Loucy (cell line): ENCODE measurements around the gene SLC15A2.

Experiments
- H2AFZ ChIP-seq: fragments of 200-600 bp; sonication (generic); 2 replicates; pipeline ENCODE4 v1.6.0; 2016; ENCODE audit warnings: antibody characterized with exemption, mild to moderate bottlenecking, low read length, moderate library complexity
- H3F3A ChIP-seq: fragments of 200-600 bp; 2 replicates; pipeline ENCODE4 v1.6.0; 2016; ENCODE audit warnings: antibody characterized with exemption, low read depth, mild to moderate bottlenecking
- H3K27me3 ChIP-seq: fragments of 200-600 bp; sonication (generic); 2 replicates; pipeline ENCODE4 v1.6.1; 2014; ENCODE audit warnings: low read length, mild to moderate bottlenecking; ENCODE audit not compliant: insufficient read depth, poor library complexity, severe bottlenecking
- H3K36me3 ChIP-seq: fragments of 200-600 bp; sonication (generic); 2 replicates; pipeline ENCODE4 v1.6.1; 2016; ENCODE audit warnings: low read length; ENCODE audit not compliant: insufficient read depth
- H3K4me1 ChIP-seq: fragments of 200-600 bp; sonication (generic); 2 replicates; pipeline ENCODE4 v1.5.1; 2014; ENCODE audit warnings: low read length, mild to moderate bottlenecking; ENCODE audit not compliant: insufficient read depth, poor library complexity, severe bottlenecking
- H3K4me2 ChIP-seq: fragments of 200-600 bp; sonication (generic); 2 replicates; pipeline ENCODE4 v1.6.0; 2014; ENCODE audit warnings: antibody characterized with exemption, low read length, low read depth, mild to moderate bottlenecking; ENCODE audit not compliant: poor library complexity, severe bottlenecking
- H3K4me3 ChIP-seq: fragments of 200-600 bp; sonication (generic); 2 replicates; pipeline ENCODE4 v1.5.1; 2014; ENCODE audit warnings: low read length, mild to moderate bottlenecking, mixed read lengths; ENCODE audit not compliant: poor library complexity, severe bottlenecking
- H3K79me2 ChIP-seq: fragments of 200-600 bp; sonication (generic); 2 replicates; pipeline ENCODE4 v1.6.1; 2014; ENCODE audit warnings: low read length; ENCODE audit not compliant: insufficient read depth
- H3K9ac ChIP-seq: fragments of 200-600 bp; sonication (generic); 2 replicates; pipeline ENCODE4 v1.6.0; 2014; ENCODE audit warnings: mild to moderate bottlenecking, low read depth, low read length, moderate library complexity; ENCODE audit not compliant: poor library complexity, severe bottlenecking
- H3K9me2 ChIP-seq: fragments of 200-600 bp; sonication (generic); replicated peaks from 2 replicates; pipeline ENCODE4 v1.6.1; 2016; ENCODE audit warnings: low read depth, low read length, mixed read lengths
- H3K9me3 ChIP-seq: fragments of 200-600 bp; sonication (generic); 2 replicates; pipeline ENCODE4 v1.6.1; 2014; ENCODE audit warnings: mild to moderate bottlenecking, antibody characterized with exemption, low read length, low read depth; ENCODE audit not compliant: insufficient read depth
- H4K20me1 ChIP-seq: fragments of 200-600 bp; sonication (generic); 2 replicates; pipeline ENCODE4 v1.6.0; 2014; ENCODE audit warnings: antibody characterized with exemption, low read length, mild to moderate bottlenecking; ENCODE audit not compliant: insufficient read depth, poor library complexity, severe bottlenecking
- CTCF ChIP-seq: fragments of 200-600 bp; sonication (generic); conservative IDR thresholded peaks from 2 replicates; pipeline ENCODE4 v1.5.1; 2014; ENCODE audit warnings: mild to moderate bottlenecking, antibody characterized with exemption, low read length
- EZH2phosphoT487 ChIP-seq: fragments of 200-600 bp; IDR thresholded peaks from 2 replicates; pipeline ENCODE4 v1.6.1; 2018; ENCODE audit warnings: antibody characterized with exemption, mild to moderate bottlenecking, moderate library complexity, borderline replicate concordance

The SLC15A2 gene

GRCh38 chr3:121913305-121913990 lies 19.2 kb downstream of the SLC15A2 start:
- Histone ChIP-seq H4K20me1 (no peaks in the 10 kb centered on the region), H3F3A (no peaks in the 10 kb centered on the region), H3K9ac (no peak overlapping the region), H3K36me3 (peaks cover 9% of the 10 kb centered on the region), H3K4me1 (no peaks in the 10 kb centered on the region), H2AFZ (no peak overlapping the region), H3K9me3 (no peaks in the 10 kb centered on the region), H3K9me2 (no peaks in the 10 kb centered on the region), H3K4me3 (no peak overlapping the region), H3K79me2 (no peaks in the 10 kb centered on the region), H3K27me3 (no peaks in the 10 kb centered on the region), H3K4me2 (no peak overlapping the region)
- TF ChIP-seq CTCF = no peak
- no peak for TF ChIP-seq EZH2phosphoT487

- H3K4me3 ChIP-seq = no peak overlapping the region
- no peak overlapping the region for H3K4me2 ChIP-seq
Measured at GRCh38 chr3:121914081-121914998, 20.1 kb downstream of the SLC15A2 start.

GRCh38 chr3:121916189-121916588 lies 22.0 kb downstream of the SLC15A2 start:
- Histone ChIP-seq H3K9me2 (no peaks in the 10 kb centered on the region), H3F3A (no peaks in the 10 kb centered on the region), H2AFZ (no peak overlapping the region), H4K20me1 (no peaks in the 10 kb centered on the region), H3K79me2 (no peaks in the 10 kb centered on the region), H3K36me3 (peaks cover 8% of the 10 kb centered on the region), H3K4me2 (no peak overlapping the region), H3K9ac (no peak overlapping the region), H3K9me3 (no peaks in the 10 kb centered on the region), H3K4me3 (no peak overlapping the region), H3K27me3 (no peaks in the 10 kb centered on the region), H3K4me1 (no peaks in the 10 kb centered on the region)
- TF ChIP-seq EZH2phosphoT487 = no peak
- no peak for TF ChIP-seq CTCF

More at GRCh38 chr3:121914081-121914998, 20.1 kb downstream of the SLC15A2 start:
- H4K20me1 ChIP-seq = no peaks in the 10 kb centered on the region
- H3K9ac ChIP-seq = no peak overlapping the region
- TF ChIP-seq EZH2phosphoT487 (no peak), CTCF (no peak)
- H2AFZ ChIP-seq = no peak overlapping the region
- no peaks in the 10 kb centered on the region for H3K79me2 ChIP-seq
- H3K27me3 ChIP-seq = no peaks in the 10 kb centered on the region
- no peaks in the 10 kb centered on the region for H3K4me1 ChIP-seq
- H3K36me3 ChIP-seq = peaks cover 8% of the 10 kb centered on the region
- no peaks in the 10 kb centered on the region for H3K9me2 ChIP-seq
- H3K9me3 ChIP-seq = no peaks in the 10 kb centered on the region
- no peaks in the 10 kb centered on the region for H3F3A ChIP-seq
